ENCODE data around the gene TGFBR3.
A peak's percentile ranks its signal among the peaks of the same experiment; 100 is the strongest.

The TGFBR3 gene

DNA sequence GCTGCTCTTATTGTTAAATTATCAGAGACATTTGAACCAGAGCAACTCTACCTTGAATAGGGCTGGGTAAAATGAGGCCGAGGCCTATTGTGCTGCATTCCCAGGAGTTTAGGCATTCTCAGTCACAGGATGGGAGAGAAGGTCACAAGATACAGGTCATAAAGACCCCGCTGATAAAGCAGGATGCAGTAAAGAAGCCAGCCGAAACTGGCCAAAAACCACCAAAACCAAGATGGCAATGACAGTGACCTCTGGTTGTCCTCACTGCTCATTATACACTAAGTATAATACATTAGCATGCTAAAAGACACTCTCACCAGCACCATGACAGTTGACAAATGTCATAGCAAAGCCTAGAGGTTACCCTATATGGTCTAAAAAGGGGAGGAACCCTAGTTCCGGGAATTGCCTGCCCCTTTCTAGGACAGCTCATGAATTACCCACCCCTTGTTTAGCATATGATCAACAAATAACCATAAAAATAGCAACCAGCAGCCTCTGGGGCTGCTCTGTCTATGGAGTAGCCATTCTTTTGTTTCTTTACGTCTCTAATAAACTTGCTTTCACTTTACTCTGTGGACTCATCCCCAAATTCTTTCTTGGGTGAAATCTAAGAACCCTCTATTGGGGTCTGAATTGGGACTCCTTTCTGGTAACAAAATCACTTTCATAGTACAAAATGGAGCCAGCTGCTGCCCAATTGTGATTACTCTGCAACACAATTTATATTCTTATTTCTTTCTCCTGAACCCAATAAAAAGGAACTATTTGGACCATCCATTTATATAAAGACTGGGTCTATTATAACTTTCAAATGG lies 179.6 kb downstream of the TGFBR3 start:
- no peak for DNase-seq

DNA sequence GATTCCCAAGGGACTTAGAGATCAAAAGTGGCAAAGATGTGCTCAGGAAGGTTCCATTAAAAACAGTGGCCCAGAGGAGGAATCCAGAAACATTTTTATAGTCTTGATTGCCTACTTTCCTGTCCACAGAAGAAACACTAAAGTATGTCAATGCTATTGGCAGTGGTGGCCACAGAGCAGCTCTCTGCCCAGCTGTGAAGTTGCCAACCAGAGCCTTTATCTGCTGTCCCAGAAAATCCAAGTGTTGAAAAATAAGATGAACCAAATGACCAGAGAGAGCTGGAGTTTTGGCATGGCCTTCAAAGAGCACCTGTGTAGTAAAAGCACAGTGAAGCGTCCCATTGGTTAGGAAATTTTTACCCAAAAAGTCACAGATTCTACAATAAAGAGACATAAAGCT lies 181.2 kb downstream of the TGFBR3 start:
- DNase-seq = no peak

DNA sequence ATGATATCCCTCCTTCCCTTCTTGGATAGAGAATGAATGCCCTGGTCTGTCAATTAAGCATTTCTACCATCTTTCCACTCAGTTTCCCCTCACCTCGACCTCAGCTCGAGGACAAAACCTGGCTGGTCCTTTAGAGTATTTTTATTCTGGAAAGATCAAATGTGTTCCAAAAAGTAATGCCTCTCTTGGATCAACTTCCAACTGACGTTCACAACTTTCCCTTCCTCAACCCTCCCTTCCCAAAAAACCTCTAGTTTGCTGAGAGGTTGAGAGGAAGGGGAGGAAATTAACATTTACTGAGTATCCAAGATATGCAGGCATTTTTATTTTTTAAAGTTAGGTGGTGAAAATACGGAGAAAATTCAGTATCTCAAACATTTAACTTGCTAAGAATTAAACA lies 182.9 kb downstream of the TGFBR3 start:
- DNase-seq = no peak

DNA sequence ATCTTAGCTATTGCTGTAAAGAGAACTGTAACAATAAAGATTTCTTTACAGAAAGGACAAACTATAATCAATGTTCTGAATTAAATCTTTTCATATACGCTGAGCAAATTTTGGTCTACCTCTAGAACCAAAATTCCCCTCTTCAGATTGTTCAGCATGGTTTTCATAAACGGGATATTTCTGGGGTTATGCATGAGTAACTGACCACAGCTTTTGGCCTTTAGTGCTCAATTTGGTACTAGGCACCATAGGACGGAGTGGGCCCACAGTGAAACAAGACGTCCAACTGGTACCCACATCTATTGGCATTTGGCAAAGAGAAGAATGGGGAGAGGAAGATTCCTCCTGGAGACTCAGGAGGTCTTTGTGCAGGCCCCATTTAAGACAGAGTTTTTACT lies 184.5 kb downstream of the TGFBR3 start:
- no peak for DNase-seq

DNA sequence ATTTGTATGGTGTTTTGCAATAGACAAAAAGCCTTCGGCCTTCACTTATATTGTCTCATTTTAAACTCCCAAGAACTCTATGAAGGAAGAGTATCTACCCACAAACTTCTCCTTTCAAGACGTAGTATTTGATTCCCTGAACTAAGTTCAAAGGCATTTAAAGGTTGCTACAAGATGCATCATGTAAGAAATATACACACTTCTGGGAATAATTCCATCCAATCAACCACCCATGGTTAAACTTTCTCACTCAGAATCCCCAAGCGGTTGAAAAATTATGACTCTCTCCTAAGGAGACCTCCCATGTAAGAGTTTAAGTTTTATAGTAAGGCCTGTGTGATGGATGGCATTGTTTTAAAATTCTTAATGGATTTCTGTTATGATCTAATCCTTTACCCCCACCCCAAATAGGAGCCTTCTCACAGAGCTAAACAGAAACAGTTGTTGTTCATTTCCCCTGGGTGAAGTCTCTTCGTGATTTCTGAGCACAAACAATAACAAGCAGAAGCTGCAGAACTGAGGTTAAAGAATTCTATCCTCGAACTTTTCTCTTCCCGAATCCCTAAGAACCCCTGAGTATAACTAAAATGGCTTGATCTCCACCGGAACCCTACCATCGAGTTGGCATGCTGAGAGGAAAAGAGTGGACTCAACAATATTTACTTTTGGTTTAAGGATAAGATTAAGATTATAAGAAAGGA lies 185.0 kb downstream of the TGFBR3 start:
- no peak for DNase-seq

- DNase-seq = no peak
Measured at GRCh38 chr1:91700332-91700731, 185.6 kb downstream of the TGFBR3 start.

DNA sequence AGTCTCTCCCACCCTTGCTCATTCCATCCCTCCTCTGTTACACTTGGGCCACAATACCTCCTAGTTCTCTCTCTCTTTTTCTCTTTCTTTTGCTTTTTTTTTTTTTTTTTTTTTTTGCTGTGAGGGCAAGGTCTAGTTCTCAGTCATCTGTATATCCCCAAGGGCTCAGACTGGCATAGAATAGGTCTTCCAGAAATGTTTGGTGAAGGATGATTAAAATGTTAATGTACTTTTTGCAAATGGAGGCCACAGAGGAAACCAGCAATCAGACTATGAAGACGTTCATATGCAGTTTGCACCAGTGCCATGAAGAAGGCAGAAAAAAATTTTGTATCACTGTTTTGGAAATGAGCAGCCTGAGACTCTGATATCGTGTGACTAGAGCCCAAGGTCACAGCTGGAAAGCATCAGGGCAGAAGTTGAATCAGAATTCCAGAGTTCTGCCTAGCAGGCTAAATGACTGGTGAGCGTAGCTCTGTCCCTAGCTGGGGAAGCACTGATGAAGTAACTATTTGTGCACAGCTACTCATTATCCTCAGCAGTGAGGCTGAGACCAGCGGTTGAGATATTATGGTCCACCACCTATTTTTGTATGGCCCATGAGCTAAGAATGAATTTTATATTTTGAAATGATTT lies 186.5 kb downstream of the TGFBR3 start:
- no peak for DNase-seq

GRCh38 chr1:91697861-91698260 lies 188.1 kb downstream of the TGFBR3 start:
- no peak for DNase-seq

- DNase-seq = peak; percentile 21 to 49
Measured at GRCh38 chr1:91697416-91697815, 188.5 kb downstream of the TGFBR3 start.

GRCh38 chr1:91696321-91696720 lies 189.6 kb downstream of the TGFBR3 start:
- DNase-seq = no peak

- no peak for DNase-seq
Measured at GRCh38 chr1:91693557-91693956, 192.4 kb downstream of the TGFBR3 start.

GRCh38 chr1:91691525-91691924 lies 194.4 kb downstream of the TGFBR3 start:
- DNase-seq = no peak

DNA sequence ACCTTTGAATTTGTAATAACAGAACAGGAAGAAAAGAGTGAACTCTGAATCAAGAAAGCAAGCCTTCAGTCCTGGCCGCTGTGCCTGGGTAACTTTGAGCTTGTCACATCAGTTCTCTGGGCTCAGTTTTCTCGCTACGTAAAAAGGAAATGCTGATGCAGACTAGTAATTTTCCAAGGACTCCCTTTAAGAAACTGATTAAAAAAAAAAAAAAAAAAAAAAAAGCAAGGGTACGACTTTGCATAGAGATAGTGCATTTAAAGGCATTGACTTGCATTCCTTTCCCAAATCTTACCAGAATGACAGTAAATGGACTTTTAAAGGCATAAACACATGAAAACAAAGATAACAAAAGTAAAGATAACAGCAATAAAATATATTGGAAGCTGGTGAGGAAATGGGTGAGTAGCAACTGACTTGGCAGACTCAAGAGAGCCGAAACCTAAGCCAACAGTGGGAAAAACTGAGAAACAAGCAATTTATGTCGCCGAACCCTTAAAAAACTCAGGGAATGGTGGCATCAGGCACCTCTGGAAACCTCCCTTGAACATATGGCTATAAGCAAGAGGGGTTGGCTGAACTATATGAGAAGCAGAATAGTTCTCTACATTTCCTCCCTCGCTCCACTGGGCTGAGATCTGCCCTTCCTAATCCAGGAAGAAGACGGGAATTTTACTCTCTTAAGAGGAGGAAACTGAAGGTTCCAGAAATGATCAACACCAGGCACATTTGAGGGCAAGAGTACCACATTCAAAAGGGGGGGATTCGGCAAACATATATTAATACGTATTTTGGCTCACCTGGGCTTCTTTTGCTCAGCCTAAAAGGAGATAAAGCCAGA lies 196.1 kb downstream of the TGFBR3 start:
- DNase-seq = no peak

- DNase-seq = no peak
Measured at GRCh38 chr1:91687452-91687851, 198.5 kb downstream of the TGFBR3 start.

GRCh38 chr1:91685994-91686393 lies 200.0 kb downstream of the TGFBR3 start:
- DNase-seq = no peak

- DNase-seq = peak in 1 of 2 donors; percentile 2
Measured at GRCh38 chr1:91684481-91685196, 201.3 kb downstream of the TGFBR3 start.

DNA sequence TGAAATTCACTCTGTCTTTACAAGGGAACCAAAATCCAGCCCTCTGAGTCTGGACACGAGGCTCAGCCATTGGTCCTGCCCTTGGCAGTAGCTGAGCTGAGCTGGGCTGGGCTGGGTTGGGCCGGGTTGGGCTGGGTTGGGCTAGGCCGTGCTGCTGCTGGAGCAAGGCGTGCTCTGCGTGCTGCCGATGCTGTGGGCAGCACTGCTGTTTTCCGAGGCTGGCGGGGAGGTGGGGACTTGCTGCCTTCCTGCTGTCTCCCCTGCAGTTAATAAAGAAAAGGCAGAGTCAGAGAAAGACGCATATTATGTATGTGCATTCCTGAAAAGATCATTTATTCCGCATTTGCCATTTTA lies 202.4 kb downstream of the TGFBR3 start:
- no peak for DNase-seq

DNA sequence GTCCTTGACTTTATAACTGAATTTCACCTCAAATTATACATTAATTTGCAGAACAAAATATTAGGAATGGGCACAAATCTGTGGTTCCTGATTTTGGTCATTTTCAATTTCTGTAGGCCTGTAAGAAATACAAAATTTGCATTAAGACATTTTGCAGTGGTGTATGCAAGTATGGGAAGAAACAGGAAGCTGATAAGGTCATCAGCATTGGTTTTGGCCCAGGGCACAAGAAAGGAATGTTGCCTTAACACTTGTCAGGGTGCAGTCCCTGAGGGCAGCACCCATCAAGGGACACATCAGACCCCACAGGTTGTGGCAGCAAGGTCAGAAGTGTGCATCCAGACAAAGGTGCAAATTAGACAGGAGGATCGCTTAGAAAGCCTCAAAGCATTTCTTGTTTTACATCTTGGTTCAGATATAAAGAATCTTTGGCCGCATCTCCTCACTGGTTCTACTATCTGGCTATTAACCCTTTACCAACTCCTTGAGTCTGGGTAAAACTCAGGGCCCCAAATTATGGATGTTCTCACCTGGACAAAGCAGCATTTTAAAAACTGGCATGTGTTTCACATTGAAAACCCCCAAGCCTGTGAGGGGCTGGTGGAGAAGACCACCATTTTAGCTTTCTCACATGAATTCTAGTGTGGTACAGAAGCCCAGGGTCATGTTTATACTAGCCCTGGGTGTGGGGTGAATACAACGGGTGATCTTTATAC lies 202.9 kb downstream of the TGFBR3 start:
- no peak for DNase-seq

GRCh38 chr1:91680556-91681155 lies 205.3 kb downstream of the TGFBR3 start:
- DNase-seq = no peak

DNA sequence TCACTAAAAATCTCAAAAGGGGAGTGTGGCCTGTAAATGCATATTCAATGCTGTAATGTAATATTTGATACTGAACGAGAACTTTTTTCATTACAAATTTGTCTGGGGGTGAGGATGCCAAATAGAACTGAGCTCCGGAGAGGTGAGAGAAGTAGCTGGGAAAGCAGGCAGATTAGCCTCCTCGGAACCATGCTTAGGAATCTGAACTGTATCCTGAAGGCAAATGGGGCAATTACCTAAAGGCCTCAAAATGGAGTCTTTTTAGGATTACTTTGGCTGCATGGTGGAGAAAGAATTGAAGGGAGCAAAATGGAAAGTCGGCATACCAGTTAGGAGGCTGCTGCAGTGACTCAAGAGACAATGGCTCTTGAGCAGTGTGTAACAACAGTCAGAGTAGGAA lies 206.5 kb downstream of the TGFBR3 start:
- no peak for DNase-seq

- DNase-seq = no peak
Measured at GRCh38 chr1:91676030-91676429, 209.9 kb downstream of the TGFBR3 start.

Data from CD4-positive, alpha-beta T cell treated with Interleukin-1 beta for 1 hour (primary cell).